Mucosa of stomach (tissue), 1 donor: Measurements from ENCODE around the gene MBNL1.

Experiments
- H3K27me3 ChIP-seq: one replicate; pipeline ENCODE4 v1.7.0; 2013; ENCODE audit warnings: mild to moderate bottlenecking, low read length; ENCODE audit not compliant: control insufficient read depth, insufficient read depth
- H3K36me3 ChIP-seq: one replicate; pipeline ENCODE4 v1.7.0; 2013; ENCODE audit warnings: low read length; ENCODE audit not compliant: control insufficient read depth, insufficient read depth
- H3K4me1 ChIP-seq: one replicate; pipeline ENCODE4 v1.7.0; 2013; ENCODE audit warnings: mild to moderate bottlenecking, low read length; ENCODE audit not compliant: control insufficient read depth, insufficient read depth
- H3K4me3 ChIP-seq: one replicate; pipeline ENCODE4 v1.7.0; 2013; ENCODE audit warnings: low read length
- H3K9ac ChIP-seq: one replicate; pipeline ENCODE4 v1.7.0; 2013; ENCODE audit warnings: mild to moderate bottlenecking, low read length, moderate library complexity
- H3K9me3 ChIP-seq: one replicate; pipeline ENCODE4 v1.7.0; 2013; ENCODE audit warnings: mild to moderate bottlenecking, low read length, moderate library complexity; ENCODE audit not compliant: control insufficient read depth
- donor health status: Pancreatic carcinoma.

Gene MBNL1

DNA sequence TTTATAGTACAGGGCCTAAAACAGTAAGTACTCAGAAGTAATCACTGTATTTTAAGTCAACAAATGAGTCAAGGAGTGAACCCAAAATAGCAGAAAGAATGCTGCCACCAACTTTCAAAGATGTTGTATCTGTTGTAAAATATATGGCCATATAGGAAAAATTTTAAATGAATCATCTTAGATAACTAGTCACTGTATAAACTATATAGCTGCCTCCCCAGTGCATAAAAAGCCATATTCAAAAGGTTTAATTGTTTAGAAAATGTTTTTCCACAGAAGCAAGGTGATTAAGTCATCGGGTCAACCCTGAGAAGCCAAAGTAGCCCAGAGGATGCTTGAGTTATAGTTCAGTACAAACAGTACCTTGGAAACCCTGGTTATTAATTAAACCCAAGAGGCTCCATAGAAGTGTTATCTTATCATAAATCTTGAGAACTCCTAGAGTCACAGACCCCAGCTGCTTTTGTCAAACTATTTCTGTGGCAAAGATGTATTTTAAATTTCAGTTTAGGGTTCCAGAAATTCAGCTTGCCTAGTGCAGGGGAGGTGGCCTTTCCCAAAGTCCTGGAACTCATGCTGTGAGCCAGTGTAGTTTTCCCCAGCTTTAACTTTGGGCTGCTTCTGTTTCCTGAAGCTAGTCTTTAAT, 39.2 kb downstream of the MBNL1 start:
- H3K9ac ChIP-seq = no peak overlapping the region
- H3K9me3 ChIP-seq = no peaks in the 10 kb centered on the region
- H3K27me3 ChIP-seq = no peaks in the 10 kb centered on the region
- no peak overlapping the region for H3K4me3 ChIP-seq
- peaks cover 8% of the 10 kb centered on the region for H3K4me1 ChIP-seq
- H3K36me3 ChIP-seq = no peaks in the 10 kb centered on the region

DNA sequence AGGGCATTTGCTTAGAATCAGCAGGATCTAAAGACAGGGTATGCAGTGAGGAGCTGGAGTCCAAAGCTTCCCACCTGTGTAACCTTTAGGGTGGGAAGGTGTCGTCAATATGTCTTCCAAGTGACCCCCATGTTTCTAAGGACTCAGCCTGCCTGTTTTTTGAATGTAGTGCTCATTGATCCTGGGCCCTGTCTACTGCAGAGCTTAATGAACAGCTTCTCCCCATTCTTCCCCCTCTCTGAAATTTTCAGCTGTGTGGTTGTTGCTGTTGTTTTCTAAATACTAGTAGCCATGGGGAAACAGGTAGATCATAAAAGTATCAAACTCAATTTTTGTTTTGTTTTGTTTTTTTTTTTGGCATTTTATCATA, 39.7 kb downstream of the MBNL1 start:
- Histone ChIP-seq H3K9me3 (no peaks in the 10 kb centered on the region), H3K27me3 (no peaks in the 10 kb centered on the region), H3K4me1 (peaks cover 8% of the 10 kb centered on the region), H3K36me3 (no peaks in the 10 kb centered on the region), H3K9ac (no peak overlapping the region), H3K4me3 (no peak overlapping the region)

DNA sequence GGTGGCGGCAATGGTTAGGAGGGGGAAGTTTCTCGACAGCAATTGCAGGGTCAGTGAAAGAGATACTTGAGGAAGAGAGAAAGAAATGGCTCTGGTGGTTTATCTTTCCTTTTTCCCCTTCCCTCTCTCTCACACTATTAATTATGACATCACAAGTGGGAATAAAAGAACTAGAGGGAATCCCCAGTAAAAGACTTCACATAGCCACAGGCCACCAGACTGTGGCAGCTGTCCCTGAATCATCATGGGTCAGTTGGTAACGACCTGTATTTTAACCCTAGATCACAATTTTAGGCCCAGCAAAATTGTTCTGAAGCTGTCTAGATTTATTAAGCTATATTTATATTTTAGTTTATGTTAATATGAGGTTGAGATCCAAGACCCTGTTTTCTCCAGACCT, 40.3 kb downstream of the MBNL1 start:
- Histone ChIP-seq H3K4me3 (no peak overlapping the region), H3K9me3 (no peaks in the 10 kb centered on the region), H3K36me3 (no peaks in the 10 kb centered on the region), H3K27me3 (no peaks in the 10 kb centered on the region), H3K4me1 (peaks cover 8% of the 10 kb centered on the region), H3K9ac (no peak overlapping the region)

DNA sequence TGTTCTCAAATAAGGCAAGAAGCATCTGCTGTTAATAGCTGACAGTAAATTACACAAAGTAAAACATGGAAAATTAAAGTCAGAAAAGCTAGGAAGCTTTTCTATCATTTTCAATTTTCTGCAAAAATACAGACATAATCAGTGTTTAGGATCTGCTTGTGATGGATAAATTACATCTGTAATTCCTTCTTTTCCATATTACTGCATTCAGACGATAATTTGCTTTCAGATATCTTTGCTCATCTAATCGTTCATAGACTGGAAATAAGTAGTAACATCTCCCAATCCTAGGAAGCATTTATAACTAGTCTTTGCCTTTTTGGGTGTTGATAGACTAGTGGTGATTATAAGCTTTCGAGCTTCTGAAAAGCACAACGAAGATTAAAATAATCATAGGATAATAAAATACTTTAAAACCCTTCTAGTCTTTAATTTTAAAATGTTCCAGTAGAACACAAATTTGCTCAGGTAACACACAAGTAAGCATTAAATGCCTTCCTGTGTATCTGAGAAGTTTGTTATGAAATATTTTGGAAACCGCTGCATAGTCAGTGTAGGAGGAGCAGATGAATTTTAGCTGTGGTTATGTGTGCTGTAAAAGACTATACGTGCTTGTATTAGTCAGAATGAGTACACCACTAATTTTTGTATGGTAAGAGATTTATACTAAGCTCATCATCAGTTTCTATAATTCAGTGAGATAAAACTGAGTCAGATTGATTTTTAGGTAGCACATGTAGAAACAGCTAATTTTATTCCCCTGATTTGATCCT, 41.0 kb downstream of the MBNL1 start:
- Histone ChIP-seq H3K4me1 (peaks cover 8% of the 10 kb centered on the region), H3K27me3 (no peaks in the 10 kb centered on the region), H3K4me3 (no peak overlapping the region), H3K9me3 (no peaks in the 10 kb centered on the region), H3K36me3 (no peaks in the 10 kb centered on the region), H3K9ac (no peak overlapping the region)

DNA sequence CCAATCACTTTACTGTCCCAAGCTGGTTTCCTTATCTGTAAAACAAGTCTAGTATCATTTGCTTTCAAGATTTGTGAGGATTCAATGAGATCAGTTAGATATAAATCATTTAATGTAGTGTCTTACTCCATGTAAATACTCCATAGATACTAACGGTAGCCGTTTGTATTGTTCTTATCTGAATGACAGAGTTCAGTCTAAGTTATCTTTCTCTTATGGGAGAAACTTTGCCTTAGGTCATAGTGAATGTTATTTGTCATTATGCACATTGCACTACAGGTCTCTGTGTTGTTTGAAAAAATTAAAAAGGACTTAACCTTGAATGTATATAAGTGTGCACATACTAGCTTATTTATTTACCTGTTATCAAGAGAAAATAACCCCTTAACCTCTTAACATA, 44.7 kb downstream of the MBNL1 start:
- Histone ChIP-seq H3K36me3 (no peaks in the 10 kb centered on the region), H3K4me1 (no peaks in the 10 kb centered on the region), H3K9ac (no peak overlapping the region), H3K9me3 (no peaks in the 10 kb centered on the region), H3K27me3 (no peaks in the 10 kb centered on the region), H3K4me3 (no peak overlapping the region)

DNA sequence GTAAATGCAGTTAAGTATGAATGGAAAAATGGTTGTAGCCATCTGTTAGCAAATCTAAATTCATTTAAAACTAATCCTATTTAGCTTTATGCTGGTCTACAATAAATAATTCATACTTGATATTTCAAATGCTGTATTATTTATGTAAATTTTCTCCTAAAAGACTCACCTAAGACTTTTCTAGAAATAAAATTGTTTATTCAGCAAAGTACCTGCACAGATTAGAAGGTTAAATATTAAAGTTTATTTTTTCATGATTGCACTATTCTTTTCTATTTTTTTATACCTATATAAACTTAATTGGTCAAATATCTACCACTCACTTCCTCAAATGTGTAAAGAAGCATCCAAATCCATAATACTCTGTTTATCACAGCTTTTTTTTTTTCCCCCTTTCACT, 45.2 kb downstream of the MBNL1 start:
- H3K36me3 ChIP-seq = no peaks in the 10 kb centered on the region
- H3K4me3 ChIP-seq = no peak overlapping the region
- H3K9me3 ChIP-seq = no peaks in the 10 kb centered on the region
- no peaks in the 10 kb centered on the region for H3K27me3 ChIP-seq
- H3K9ac ChIP-seq = no peak overlapping the region
- H3K4me1 ChIP-seq = no peaks in the 10 kb centered on the region

DNA sequence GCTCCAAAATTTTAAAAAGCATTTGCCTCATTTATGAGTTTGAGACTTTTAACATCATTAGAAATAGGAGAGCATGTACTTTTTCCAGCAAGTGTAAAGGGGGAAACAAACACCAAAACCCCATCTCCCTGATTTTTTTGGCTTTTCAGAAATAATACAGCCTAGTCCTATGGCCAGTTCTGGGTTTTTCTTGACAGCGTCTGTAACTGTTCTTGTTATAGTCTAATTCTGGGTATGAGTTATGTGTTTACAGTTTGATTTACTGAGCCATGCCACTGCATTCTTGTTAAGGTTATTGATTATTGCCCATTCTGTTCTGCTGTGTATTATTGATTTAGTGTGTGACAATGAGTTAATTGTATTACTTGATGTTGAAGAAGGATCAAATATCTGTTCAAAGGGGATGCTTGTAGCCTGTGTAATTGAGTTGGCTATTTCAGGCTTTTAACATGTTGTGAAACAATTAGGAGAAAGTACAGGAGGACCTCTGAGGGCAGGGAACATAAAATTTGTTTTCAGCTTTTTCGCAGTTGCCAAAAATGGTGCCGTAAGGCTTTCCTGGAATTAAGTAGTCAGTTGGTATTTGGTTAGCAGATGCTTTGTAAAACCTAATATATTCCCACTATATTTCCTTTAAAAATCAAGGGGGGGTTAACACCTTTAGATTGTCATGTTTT, 46.1 kb downstream of the MBNL1 start:
- Histone ChIP-seq H3K4me3 (no peak overlapping the region), H3K27me3 (no peaks in the 10 kb centered on the region), H3K4me1 (no peaks in the 10 kb centered on the region), H3K36me3 (no peaks in the 10 kb centered on the region), H3K9me3 (no peaks in the 10 kb centered on the region), H3K9ac (no peak overlapping the region)

DNA sequence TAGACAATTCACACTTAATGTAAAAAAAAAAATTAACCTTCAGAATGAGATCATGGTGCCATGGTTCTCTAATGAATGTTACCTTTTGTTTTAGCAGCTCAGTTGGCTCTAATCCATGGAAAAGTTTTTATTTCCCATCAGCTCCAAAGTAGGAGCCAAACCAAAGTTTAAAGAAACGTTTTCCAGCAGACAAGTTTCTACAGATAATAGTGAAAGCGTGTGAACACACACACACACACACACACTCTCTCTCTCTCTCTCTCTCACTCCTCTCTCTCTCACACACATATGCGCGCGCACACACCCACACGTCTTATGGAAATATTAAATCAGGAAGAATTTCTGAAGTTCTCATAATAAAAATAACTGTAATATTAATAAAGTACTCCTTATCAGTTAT, 46.9 kb downstream of the MBNL1 start:
- Histone ChIP-seq H3K9me3 (no peaks in the 10 kb centered on the region), H3K9ac (no peak overlapping the region), H3K4me3 (no peak overlapping the region), H3K36me3 (no peaks in the 10 kb centered on the region), H3K27me3 (no peaks in the 10 kb centered on the region), H3K4me1 (peaks cover 5% of the 10 kb centered on the region)

DNA sequence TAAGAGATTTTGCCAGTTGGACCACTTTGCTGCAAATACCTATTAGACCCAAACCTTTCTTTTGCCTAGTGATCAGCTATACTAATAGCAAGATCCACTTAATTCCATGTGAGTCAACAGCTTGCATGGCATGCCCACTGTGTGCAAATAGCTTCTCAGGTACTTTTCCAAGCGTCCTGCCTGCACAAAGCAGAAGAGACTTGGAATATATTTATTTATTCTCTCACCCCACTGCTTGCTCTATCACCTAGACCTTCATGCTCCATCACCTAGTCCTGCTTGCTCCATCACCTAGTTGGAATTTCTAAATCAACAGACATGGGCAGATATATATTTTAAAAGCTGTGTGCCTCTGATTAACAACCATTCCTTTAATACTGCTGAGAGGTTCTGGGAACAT, 47.6 kb downstream of the MBNL1 start:
- Histone ChIP-seq H3K4me3 (no peak overlapping the region), H3K27me3 (no peaks in the 10 kb centered on the region), H3K9me3 (no peaks in the 10 kb centered on the region), H3K4me1 (peaks cover 5% of the 10 kb centered on the region), H3K36me3 (no peaks in the 10 kb centered on the region), H3K9ac (no peak overlapping the region)

DNA sequence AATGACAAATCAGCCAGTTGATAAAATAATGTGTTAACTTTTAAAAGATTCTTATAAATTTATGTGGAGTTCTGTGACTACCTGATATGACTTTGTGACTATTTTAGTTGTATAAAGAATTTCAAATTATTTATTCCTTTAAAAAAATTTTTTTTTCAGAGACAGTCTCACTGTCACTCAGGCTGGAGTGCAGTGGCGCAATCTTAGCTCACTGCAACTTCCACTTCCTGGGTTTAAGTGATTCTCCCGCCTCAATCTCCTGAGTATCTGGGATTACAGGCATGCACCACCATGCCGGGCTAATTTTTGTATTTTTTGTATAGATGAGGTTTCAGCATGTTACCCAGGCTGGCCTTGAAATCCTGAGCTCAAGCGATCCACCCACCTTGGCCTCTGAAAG, 48.5 kb downstream of the MBNL1 start:
- H3K4me1 ChIP-seq = peaks cover 5% of the 10 kb centered on the region

DNA sequence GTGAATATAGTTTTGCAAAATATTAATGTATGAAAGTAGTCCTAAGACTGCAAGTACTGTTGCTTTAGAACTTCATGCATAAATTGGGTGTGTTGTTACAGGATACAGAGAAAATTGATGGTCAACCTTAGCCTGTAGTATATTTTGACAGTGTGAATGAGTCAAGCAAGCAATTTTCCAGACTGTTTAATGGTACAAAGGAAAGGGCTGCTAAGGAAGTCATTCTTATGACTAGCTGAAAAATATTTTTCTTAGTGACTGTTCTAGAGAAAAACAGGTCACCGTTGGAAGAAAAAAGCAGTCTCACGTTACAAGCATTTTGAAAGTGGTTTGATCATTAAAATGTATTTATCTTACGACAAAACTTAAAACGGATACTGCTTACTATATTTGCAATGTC, 49.2 kb downstream of the MBNL1 start:
- H3K4me1 ChIP-seq = peaks cover 5% of the 10 kb centered on the region

More for the DNA sequence above, 48.5 kb downstream of the MBNL1 start:
- Histone ChIP-seq H3K9ac (no peak overlapping the region), H3K27me3 (no peaks in the 10 kb centered on the region), H3K36me3 (no peaks in the 10 kb centered on the region), H3K4me3 (no peak overlapping the region), H3K9me3 (no peaks in the 10 kb centered on the region)

DNA sequence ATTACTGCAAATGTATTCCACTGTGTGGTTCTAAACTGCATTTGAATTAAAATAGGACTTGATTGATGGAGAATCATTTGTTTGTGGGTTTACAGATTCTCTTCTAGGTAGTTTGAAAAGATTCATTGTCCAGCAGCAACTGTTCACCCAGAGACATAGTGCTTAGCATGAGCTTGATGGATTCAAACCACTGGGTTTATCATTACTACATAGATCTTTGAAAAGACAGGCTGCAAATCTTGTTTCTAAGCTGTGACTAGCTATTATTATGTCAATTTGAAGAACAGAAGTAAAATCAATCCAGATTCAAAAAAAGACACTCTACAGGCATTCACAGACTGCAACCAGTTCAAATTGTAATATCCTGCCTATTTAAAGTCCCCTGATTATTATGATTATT, 49.8 kb downstream of the MBNL1 start:
- no peaks in the 10 kb centered on the region for H3K9me3 ChIP-seq
- no peak overlapping the region for H3K9ac ChIP-seq
- H3K4me1 ChIP-seq = peaks cover 5% of the 10 kb centered on the region
- no peaks in the 10 kb centered on the region for H3K36me3 ChIP-seq
- H3K4me3 ChIP-seq = no peak overlapping the region
- H3K27me3 ChIP-seq = no peaks in the 10 kb centered on the region

More for the DNA sequence above, 49.2 kb downstream of the MBNL1 start:
- no peaks in the 10 kb centered on the region for H3K36me3 ChIP-seq
- no peak overlapping the region for H3K4me3 ChIP-seq
- no peaks in the 10 kb centered on the region for H3K27me3 ChIP-seq
- no peak overlapping the region for H3K9ac ChIP-seq
- no peaks in the 10 kb centered on the region for H3K9me3 ChIP-seq
